ENCODE data around the gene SCUBE1.

GRCh38 chr22:43313890-43314474 lies 29.2 kb downstream of the SCUBE1 start:
- TF ChIP-seq CTCF (IDR thresholded peaks at IDR 0.05; ENCODE audit: poor library complexity) (no peak), EZH2 (IDR thresholded peaks at IDR 0.05; ENCODE audit: borderline replicate concordance) (no peak)
